HL-60/S4 treated with phorbol 12-myristate 13-acetate at 8.2 ng/mL for 4 days and 3 days (cell line): ENCODE results near the gene KARS1.

Source experiments
- in situ Hi-C: fragments of 300-500 bp; cut with MboI; formaldehyde crosslinking; loops from 2 replicates; pipeline ENCODE4 v1.15.0; 2022; ENCODE audit warnings: low sequenced_read_pairs

The KARS1 gene

DNA sequence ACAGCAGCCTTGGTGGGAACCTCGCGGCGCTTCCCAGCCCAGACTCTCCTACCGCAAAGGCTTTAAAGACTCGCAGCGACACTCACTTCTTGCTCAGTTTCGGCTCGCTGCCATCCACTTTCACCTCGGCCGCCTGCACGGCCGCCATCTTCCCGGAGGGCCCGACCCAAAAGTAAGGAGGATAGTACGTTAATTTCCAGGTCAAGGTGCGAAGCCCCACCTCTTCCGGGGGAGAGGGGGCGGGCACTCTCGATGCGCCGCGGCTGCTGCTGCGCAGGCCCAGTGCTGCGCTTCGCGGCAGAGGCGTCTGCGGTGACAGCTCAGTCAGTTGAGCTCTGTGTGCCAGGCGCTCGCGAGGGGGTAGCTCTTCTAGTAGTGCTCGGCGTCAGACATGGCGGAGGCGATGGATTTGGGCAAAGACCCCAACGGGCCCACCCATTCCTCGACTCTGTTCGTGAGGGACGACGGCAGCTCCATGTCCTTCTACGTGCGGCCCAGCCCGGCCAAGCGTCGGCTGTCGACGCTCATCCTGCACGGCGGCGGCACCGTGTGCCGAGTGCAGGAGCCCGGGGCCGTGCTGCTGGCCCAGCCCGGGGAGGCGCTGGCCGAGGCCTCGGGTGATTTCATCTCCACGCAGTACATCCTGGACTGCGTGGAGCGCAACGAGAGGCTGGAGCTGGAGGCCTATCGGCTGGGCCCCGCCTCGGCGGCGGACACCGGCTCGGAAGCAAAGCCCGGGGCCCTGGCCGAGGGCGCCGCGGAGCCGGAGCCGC, at the start of gene KARS1, which contains the start of gene TERF2IP:
KARS1 (minus strand) TSS at position 174 of the 773 bp plus-strand sequence; CDS start at position 148, 26 bp downstream.
TERF2IP (plus strand) TSS at position 282 of the 773 bp plus-strand sequence; CDS start at position 392, 110 bp downstream.
- in situ Hi-C loops: no loop called here

DNA sequence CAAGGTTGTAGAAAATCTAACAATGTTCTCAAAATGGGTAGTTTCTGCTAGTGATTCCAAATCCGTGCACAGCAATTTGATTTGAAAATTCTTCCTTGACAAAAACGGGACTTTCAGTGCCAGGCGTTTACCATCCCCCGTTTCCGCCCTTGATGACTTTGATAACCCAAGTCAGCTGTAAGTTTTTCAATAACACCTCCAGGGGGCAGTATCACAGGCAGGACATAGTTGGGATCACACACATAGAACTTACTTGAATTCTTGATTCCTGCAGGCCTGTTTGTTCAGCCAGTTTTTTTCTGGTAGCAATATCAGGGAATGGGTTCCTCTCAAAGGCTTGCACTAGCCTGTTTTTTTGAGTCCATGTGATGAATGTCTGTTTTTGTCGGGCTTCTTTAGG, 48.2 kb upstream of the KARS1 start:
- in situ Hi-C loops: no loop called here

DNA sequence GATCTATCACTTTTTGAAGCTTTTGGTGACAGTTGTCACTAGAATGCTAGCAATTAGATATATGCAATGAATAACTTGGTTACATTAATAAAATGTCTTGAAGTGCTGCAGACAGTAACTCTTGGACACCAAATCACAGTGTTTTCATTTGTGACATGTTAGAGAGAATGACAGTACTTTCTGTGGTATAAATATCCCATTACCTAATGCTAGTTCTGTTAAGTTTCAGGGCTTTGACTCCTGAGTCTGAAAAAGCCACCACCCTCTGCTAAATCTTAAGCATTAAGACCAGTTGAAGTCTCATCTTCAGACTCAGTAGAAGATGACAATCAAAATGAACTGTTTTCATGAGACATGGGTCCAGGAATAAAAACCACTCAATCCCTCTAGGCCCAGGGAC, 39.9 kb upstream of the KARS1 start:
- in situ Hi-C loops: no loop called here

DNA sequence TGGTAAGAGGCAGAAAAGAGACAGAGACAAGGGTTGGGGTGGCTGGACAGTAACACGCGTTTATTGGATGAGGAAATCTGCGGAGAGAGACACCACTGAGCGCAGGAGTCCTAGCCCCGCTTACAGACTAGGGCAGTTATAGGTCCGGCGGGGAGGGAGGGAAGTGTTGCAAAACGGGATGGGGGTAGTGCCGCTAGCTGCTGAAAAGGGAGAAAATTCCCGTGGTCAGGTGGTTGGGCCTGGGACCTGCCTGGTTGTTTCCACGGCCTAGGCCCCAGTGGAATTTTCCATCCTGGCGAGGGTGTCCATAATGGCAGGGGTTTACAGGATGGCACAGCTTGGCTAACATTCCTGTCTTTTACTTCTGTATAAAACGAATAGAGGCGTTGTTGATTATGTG, 34.8 kb upstream of the KARS1 start:
- in situ Hi-C loops: no loop called here

DNA sequence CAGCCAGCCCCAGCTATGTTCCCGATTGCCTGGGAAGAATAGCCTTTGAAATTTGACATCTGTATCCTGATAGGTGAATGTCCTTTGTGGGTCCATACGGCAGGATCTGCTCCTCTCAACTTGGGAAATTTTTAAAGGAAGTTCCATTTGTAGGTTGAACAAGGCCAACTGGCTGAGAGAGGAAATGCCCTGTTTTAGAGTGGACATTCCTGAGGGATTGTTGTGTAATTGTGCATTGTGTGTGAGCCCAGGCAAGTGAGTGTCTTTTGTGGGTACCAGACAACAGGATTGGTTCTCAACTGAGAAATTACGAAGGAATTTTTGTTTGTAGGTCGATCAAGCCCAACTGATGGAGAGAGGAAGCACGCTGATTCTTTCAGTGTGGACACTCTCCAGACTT, 31.9 kb upstream of the KARS1 start:
- in situ Hi-C loops: no loop called here

DNA sequence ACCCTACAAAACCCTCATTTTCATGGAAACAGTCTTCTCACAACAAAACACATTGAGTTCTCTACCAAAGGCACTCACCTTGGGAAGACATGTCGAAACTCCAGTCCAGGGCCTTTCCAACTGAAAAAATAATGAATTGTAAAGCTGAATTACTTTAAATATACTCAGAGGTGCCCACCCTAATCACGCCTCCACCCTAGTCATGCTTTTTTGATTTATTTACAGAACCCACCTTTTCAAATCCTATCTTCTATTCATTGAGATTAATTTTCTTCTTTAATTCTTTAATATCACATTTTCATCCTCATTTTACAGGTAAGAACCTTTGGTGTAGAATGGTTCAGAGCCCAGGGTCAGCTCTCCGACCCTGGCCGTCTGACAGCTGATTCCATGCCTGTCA, 29.4 kb upstream of the KARS1 start, which contains the start of gene CPHXL2:
CPHXL2 (minus strand) TSS at position 101 of the 400 bp plus-strand sequence; CDS start at position 91, 10 bp downstream.
- in situ Hi-C loops: no loop called here

DNA sequence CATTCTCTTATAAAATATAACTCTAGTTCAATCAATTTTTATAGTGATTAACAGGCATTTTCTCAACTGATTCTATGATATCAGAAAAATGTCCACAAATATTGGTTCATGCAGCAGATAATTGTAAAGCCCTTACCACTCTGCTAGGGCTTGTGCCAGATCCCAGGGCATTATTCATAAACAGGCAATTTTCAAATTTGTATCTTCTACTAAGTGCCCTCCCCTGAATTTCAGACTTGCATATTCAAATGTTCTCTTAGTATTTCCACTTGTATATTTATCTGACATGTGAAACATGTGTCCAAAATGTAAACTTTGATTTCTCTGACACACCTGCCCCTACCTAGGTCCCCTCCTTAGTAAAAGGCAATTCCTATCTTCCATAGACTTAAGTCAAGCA, 20.0 kb upstream of the KARS1 start:
- in situ Hi-C loops: no loop called here

DNA sequence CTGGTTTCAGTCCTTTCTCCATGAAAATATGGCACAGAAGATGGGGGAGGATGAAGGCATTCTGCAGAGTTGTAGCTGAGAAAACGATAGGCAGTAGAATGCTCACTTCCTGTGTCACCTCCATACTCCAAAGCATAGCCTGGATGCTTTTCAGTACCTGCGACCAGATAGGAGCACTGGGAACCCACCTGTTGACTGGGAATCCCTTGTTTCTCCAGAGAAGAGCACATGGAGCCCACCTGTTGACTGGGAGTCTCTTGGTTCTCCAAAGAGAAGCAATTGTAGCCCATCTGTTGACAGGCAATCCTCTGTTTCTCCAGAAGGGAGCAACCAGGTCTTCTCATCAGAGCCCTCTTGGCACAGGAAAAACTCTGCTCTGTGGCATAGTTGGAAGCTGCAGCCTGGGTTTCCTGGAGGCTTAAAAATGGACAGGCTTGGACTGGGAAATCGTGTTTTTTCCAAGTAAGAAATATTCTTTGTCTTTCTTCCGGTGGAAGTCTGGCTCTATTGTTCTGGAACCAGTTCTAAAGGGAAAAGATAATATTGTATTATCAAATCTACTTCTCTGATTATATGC, 13.3 kb upstream of the KARS1 start:
- in situ Hi-C loops: no loop called here

DNA sequence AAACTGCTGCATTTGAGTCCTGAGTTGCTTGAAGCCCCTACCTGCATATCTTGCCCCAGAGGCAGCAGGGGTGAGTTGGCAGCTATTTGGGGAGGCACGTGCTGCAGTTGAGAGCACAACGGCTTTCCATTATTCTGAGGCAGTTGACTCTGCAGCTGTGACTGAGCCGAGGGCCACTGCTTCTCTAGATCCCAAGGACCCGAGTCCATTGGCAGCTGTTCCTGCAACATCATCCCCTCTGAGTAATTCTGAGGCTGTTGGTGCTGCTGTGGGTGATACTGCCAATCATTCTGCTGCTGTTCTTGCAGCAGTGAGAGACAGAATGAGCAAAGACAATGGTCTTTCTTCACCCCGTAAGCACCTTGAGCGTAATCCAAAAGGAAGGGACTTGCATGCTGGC, 12.9 kb upstream of the KARS1 start:
- in situ Hi-C loops: no loop called here

DNA sequence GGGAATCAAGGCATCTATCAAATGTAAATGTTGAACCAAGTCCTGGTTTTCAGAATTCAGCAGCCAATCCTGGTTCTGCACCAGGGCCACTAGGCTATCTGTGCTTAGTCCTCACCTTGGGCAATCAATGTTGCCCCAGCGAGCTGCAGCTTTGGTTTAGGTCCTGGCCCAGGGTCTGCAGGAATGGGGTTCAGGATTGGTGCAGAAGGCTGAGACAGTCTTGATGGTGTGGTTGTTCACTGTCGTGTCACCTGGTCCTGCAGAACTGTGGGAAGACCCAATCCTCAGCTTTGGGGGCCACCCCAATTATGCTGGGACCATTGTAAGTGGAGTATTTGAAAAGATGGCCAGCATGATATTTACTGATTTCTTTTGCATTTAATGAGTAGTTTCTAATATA, 10.7 kb upstream of the KARS1 start:
- in situ Hi-C loops: no loop called here

DNA sequence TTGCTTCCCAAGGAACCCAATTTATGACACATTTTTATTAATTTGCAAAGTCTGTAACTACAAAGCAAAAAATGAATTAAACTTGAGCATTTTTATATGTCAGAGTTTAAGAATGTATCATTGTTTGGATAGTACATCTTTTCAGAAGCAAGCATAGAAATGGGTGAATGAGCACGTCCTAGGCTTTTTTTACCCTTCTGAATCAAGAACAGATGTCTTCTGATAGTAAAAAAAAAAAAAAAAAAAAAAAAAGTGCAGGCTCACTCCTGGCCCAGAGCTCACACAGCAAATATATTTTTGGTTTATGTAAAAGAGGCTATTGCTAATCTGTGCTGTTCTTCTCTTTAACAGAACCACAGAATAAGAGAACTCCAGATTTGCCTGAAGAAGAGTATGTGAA, 6.5 kb upstream of the KARS1 start:
- in situ Hi-C loops: no loop called here

DNA sequence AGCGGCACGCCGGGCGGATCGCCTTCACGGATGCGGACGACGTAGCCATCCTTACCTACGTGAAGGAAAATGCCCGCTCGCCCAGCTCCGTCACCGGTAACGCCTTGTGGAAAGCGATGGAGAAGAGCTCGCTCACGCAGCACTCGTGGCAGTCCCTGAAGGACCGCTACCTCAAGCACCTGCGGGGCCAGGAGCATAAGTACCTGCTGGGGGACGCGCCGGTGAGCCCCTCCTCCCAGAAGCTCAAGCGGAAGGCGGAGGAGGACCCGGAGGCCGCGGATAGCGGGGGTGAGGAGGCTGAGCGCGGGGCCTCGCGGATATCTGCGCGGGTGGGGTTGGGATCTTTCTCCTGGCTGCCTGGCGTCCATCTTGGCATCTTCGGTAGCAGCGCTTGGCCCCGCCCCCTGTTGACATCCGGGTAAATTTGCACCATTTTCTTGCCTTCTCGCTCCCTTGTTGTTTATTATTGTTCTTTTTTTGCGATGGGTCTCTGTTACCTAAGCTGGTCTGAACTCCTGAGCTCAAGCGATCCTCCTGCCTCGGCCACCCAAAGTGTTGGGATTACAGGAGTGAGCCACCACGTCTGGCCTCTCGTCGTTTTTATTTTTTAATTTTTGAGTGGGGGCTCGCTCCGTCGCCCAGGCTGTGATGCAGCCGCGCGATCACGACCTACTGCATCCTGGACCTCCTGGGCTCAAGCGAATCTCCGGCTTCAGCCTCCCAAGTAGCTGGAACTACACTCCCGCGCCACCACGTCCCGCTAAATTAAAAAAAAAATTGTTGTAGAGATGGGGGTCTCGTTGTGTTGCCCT, 1.0 kb upstream of the KARS1 start:
- in situ Hi-C loops: no loop called here

DNA sequence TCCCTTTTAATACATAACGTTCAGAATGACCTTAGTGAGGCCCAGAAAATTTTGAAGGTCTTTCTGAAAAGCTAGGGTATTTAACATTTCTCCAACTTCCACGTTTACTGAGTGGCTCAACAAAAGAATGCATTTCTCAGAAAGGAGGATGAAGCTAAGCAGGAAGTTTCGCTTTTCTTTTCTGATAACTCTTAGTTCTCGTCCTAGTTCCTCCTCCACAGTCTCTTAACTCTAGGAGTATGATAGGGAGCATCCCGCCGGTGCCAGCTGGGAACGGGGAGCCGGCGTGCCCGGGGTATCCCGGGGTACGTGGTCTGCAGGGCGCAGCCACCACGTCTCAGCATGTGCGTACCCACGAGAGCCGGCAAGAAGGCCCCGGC, 363 bp downstream of the KARS1 start:
- in situ Hi-C loops: no loop called here

DNA sequence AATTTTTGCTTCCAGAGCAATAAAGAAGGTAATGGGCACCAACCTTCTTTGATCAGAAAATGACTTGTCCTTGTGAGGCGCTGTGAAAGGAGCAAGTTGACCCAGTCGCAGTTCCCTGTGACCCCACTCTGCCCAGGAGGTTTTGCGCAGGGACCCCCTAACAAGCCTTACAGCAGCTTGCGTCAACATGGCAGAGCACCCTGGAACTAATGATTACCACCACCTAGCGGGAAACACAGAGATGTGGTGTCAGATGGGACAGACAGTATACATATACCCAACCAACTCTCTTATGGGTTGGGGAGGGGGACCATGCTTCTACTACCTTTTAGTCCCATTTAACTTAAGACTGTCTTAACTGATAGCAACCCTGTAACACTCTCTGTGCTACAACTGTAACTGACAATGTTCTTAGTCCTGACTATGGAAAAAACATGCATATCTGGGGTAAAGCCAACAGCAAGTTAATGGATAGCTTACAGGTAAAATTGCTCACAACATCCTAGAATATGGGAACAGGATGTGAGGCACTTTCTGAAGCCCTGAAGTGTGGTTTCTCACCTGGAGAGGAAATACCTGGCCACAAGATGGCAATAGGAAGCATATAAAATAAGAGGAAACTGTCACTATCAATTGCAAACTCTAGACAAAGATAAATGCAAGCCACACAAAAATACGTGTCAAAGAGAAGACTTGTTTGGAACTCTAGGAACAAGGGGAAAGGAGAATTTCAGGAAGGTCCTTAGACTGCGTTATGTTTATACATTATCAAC, 3.0 kb downstream of the KARS1 start:
- in situ Hi-C loops: no loop called here

DNA sequence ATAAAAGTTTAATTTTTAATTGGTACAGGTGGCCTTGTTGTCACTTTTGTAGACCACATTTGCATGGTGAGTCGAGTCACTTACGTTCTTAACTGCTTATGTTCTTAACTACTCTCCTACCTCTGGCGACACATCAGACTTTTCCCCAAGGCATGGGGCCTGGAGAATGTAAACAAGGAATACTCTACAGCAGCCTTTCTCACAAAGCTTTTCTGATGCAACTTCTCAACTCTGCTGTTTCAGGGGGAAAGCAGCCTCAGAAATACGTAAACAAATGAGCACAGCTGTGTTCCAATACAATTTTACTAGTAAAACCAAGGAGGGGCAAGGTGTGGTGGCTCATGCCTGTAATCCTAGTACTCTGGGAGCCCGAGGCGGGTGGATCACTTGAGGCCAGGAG, 6.9 kb downstream of the KARS1 start:
- in situ Hi-C loops: no loop called here

DNA sequence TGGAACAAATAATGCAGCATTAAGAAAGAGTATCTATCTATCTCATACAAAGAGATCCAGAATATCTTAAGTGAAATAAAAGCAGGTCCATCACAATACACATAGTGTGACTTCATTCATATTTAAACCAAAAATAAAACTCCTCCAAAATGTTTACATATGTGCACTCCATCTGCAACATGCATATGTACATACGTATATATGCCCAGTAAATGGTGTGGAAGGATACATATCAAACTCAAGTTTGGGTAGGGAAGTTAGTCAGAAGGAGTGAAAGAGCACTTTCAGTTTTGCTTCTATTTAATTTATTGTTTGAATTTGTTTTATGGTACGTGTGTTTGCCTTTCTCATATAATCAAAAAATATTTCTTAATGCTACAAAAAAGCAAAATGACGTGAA, 12.4 kb downstream of the KARS1 start:
- in situ Hi-C loops: no loop called here

DNA sequence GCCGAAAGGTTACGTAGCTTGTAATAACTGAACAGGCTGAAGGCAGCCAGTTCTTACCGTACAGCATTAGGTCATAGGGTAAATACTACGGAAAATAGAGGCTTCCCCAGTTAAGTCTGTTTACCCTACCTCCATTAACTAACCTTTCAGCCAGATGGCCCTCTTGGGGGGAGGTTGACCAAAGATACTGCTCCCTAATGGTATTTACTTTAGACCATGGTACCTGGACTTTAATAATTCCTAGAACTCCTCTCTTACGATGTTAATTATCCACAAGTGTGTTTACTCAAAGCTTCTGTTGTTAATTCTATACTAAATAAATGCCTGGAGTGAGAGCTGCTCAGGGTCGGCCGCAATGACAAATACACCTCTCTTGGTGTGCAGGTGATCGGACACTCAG, 14.6 kb downstream of the KARS1 start:
- in situ Hi-C loops: no loop called here

DNA sequence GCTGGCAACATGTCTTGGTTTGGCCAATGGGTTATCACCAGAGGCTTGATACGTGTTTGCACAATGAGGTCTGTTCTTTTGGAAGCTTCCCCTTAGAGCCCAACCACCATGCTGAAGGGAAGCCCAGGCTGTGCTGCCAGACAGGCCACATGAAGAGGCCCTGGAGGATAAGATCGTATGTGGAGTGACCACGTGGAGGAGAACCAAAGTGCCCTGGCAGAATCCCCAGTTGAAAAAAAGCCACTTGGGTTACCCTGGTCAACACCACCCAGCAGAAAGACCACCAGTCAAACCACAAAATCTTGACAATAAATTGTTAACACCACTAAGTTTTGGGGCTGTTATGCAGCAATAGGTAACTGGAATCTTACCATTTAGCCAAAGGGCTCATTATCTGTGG, 17.4 kb downstream of the KARS1 start:
- in situ Hi-C loops: no loop called here

DNA sequence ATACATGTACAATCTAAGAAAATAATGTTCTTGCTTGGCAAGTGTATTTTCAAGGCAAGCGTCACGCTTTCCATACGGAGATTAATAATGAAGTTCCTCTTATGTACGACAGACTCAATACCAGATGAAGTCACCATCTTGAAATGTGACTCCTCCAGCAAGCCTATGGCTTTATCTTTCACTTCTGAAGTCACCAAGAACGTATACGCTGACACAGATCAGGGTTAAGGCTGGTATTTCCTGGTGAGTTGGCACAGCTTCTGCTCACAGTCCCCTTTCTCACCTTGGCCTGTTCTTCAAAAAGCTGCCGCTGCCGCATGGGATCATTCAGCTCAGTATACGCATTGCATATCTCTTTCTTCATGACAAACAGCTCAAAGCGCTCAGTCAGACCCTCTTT, 18.3 kb downstream of the KARS1 start:
- in situ Hi-C loops: no loop called here

DNA sequence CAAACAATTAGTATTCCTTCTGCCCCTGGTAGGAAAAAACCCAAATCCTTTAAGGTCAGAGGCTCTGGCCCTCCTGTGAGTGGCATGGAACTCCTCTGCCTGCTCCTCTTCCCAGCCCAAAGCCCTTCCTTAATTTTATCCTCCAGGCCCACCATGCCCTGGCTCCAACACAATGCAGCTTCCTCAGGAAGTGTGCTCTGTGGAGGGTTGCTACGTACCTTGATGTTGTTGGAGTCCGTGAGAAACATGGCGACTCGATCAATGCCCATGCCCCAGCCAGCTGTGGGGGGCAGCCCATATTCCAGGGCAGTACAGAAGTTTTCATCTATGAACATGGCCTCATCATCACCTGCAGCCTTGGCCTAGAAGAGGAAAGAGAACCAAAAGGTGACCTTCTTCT, 19.1 kb downstream of the KARS1 start:
- in situ Hi-C loops: no loop called here

DNA sequence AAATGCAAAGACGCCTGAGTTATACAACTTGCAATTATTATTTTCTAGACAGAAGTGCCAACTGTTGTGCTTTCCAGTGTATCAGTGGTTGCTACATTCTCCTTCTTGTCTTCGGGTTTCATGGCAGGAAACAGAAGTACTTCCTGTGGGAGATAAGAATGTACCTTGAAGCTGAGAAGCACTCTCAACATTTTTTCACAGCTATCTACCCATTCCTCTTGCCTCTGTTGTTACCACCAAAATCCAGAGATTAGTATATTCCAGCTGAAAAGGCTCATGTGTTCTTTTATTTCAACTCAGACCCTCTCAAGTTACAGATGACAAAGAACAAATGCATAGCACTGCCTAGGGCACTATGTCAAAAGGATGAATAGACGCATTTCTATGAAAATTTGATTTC, 19.6 kb downstream of the KARS1 start:
- in situ Hi-C loops: no loop called here
